Muscle of back (tissue), 10 donors: Measurements from ENCODE around the gene VSIG1. TPM values are rescaled to one million over a fixed set of nuclear protein-coding genes. Genes with fewer than 3 reads are reported as not detected.

Experiments used
- polyA plus RNA-seq, 10 donors: library from polyadenylated mRNA; unstranded; fragments of 120-200 nt; gene quantifications; one replicate each; pipeline ENCODE4 v1.2.1, GENCODE V29; 2013; ENCODE audit not compliant: insufficient read length in 10 of 10

The VSIG1 gene
- polyA plus RNA-seq, 10 donors, result 0.11 to 1.5 (median 0.26) TPM

Other genes starting within 250 kb of the VSIG1 start
- 10 to 100 TPM in 1 of 10 donors, 1 to 10 TPM in 9; 7.6 to 10.5 (median 9.2) TPM for gene MID2, start 219.2 kb upstream of the VSIG1 start, polyA plus RNA-seq
- not detected for gene TEX13B, start 62.7 kb upstream of the VSIG1 start, polyA plus RNA-seq
- gene PSMD10, start 46.5 kb downstream of the VSIG1 start, polyA plus RNA-seq, result 10 to 100 TPM; 49.2 to 61.8 (median 56.2) TPM
- 10 to 100 TPM; 14.4 to 32.3 (median 24.0) TPM for gene ATG4A, start 46.7 kb downstream of the VSIG1 start, polyA plus RNA-seq